ENCODE results near the gene TCIRG1. TPM values are rescaled to one million over a fixed set of nuclear protein-coding genes. Genes with fewer than 3 reads are reported as not detected.

TCIRG1 gene
- total RNA-seq, 1 donor from 2014 or later = 33.6 TPM

DNA sequence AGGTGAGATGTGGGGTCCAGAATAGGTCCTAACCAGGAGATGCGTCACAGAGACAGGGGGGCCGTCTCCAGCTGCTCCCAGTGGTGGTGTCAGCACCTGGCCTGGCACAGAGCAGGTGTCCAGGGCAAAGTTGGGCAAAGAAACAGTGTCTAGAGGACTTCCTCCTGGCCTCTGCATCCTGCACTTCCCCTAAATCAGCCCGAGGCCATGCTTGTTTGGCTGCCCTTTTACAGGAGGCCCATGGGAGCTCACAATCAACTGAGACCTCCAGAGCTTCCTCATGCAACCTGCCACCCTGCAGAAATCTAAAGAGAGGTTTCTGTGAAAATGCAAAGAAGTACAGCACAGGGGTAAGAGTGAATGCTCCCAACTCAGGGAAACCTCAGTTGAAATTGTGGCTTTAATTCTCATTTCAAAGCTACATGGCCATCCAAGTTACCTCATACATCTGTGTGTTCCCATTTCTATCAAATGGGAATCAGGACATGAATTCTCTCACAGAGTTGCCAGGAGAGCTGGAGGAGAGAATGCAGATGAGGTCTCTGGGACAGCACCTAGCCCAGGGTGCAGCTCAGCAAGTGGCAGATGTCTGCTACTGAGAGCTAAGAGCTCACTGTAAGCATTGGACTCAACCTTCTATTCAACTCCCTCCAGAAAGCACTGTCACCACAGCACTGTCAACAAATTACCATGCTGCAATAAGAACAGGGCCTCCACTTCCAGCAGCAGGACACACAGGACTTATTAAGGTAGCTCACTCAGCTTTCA is 32.6 kb downstream of the TCIRG1 start:
- TF ChIP-seq, protein P1, sequence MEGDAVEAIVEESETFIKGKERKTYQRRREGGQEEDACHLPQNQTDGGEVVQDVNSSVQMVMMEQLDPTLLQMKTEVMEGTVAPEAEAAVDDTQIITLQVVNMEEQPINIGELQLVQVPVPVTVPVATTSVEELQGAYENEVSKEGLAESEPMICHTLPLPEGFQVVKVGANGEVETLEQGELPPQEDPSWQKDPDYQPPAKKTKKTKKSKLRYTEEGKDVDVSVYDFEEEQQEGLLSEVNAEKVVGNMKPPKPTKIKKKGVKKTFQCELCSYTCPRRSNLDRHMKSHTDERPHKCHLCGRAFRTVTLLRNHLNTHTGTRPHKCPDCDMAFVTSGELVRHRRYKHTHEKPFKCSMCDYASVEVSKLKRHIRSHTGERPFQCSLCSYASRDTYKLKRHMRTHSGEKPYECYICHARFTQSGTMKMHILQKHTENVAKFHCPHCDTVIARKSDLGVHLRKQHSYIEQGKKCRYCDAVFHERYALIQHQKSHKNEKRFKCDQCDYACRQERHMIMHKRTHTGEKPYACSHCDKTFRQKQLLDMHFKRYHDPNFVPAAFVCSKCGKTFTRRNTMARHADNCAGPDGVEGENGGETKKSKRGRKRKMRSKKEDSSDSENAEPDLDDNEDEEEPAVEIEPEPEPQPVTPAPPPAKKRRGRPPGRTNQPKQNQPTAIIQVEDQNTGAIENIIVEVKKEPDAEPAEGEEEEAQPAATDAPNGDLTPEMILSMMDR (IDR thresholded peaks at IDR 0.05; ENCODE audit: unreplicated experiment) = no peak
- Mint-ChIP-seq H3K27ac (no peak overlapping the region), H3K9me3 (ENCODE audit: low read depth) (no peaks in the 10 kb centered on the region), H3K36me3 (ENCODE audit: insufficient read depth) (peaks cover 17% of the 10 kb centered on the region), H3K4me3 (ENCODE audit: low read depth) (no peak overlapping the region), H3K4me1 (ENCODE audit: low read depth) (no peaks in the 10 kb centered on the region), H3K27me3 (no peaks in the 10 kb centered on the region)
- DNase-seq (ENCODE audit: low spot score, unreplicated experiment) = no peak

DNA sequence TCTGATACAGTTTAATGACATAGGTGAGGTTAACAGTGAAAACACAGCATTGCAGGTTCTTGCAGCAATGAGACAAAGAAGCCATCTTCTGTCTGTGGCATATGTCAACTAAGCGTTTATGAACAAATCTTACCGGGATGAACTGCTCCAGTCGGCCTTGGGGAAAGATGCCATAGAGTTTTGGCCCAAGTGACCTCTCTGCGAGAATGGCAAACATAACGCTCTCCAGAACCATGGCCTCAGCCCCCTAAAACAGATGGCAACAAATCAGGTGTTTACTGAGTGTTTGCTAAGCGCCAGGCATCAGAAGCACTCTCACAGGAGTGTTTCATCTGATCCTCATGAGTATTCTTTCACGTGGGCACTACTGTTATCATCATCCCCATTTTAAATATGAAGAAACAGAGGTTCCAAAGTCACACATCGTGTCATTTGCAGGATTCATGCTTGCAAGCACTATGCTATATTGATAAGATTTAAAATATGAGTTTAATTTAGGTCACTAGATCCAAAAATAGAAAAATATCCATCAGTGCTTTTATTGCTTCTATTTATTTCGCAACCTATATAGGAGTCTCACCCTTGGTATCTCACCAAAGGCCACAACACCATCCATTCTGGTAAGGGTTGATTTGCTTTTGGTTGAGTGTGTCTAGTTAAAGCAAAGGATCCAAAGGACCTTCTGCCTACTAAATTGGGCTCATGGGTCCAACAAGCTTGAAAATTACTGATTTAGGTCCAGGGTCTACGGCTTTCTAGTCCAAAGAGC is 35.9 kb downstream of the TCIRG1 start:
- Mint-ChIP-seq H3K4me1 (ENCODE audit: low read depth) (no peaks in the 10 kb centered on the region), H3K27me3 (no peaks in the 10 kb centered on the region), H3K27ac (no peak overlapping the region), H3K36me3 (ENCODE audit: insufficient read depth) (peaks cover 15% of the 10 kb centered on the region), H3K9me3 (ENCODE audit: low read depth) (no peaks in the 10 kb centered on the region), H3K4me3 (ENCODE audit: low read depth) (no peak overlapping the region)
- TF ChIP-seq, protein P1 (IDR thresholded peaks at IDR 0.05; ENCODE audit: unreplicated experiment) = no peak
- DNase-seq (ENCODE audit: low spot score, unreplicated experiment) = no peak

- H3K9me3 Mint-ChIP-seq (ENCODE audit: low read depth) = no peaks in the 10 kb centered on the region
- peaks cover 9% of the 10 kb centered on the region for H3K36me3 Mint-ChIP-seq (ENCODE audit: insufficient read depth)
- DNase-seq (ENCODE audit: low spot score, unreplicated experiment) = no peak
- TF ChIP-seq, protein P1 (IDR thresholded peaks at IDR 0.05; ENCODE audit: unreplicated experiment) = peak; percentile 54
- H3K4me3 Mint-ChIP-seq (ENCODE audit: low read depth) = no peak overlapping the region
- no peaks in the 10 kb centered on the region for H3K27me3 Mint-ChIP-seq
- no peak overlapping the region for H3K27ac Mint-ChIP-seq
- H3K4me1 Mint-ChIP-seq (ENCODE audit: low read depth) = no peaks in the 10 kb centered on the region
These were observed 37.7 kb downstream of the TCIRG1 start for GRCh38 chr11:68076371-68077042.

- H3K4me3 Mint-ChIP-seq (ENCODE audit: low read depth) = no peak overlapping the region
- peaks cover 9% of the 10 kb centered on the region for H3K36me3 Mint-ChIP-seq (ENCODE audit: insufficient read depth)
- H3K27ac Mint-ChIP-seq = peak overlapping the region; percentile 8
- peaks cover 2% of the 10 kb centered on the region for H3K4me1 Mint-ChIP-seq (ENCODE audit: low read depth)
- H3K27me3 Mint-ChIP-seq = no peaks in the 10 kb centered on the region
- no peak for DNase-seq (ENCODE audit: low spot score, unreplicated experiment)
- H3K9me3 Mint-ChIP-seq (ENCODE audit: low read depth) = no peaks in the 10 kb centered on the region
- TF ChIP-seq, protein P1 (IDR thresholded peaks at IDR 0.05; ENCODE audit: unreplicated experiment) = no peak
These were observed 39.1 kb downstream of the TCIRG1 start for GRCh38 chr11:68077617-68078582.

Measured in progenitor cell of endocrine pancreas (in vitro differentiated cells).